ENCODE results near the gene NECAB3. TPM values are rescaled to one million over a fixed set of nuclear protein-coding genes. Genes with fewer than 3 reads are reported as not detected.

The NECAB3 gene
- total RNA-seq, 1 donor from 2014 or later, result 19.2 TPM

DNA sequence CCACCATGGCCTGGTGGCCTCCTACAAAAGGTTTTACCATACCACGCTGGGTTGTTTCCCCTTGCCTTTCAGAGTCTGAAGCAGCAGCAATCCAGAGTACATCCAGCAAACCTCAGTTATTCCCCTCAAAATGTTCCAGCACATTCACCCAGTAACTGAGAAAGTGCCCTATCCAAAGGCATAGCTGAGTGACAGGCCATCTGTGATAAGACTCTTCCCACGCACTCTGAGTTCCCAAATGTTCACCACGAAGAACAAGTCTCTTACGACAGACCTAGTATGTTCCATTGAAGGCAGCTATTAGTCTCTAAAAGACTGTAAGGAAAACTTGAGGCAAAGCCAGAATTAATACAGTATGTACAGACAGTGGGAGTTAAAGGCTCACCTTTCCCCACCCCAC is 43.7 kb downstream of the NECAB3 start:
- no peaks in the 10 kb centered on the region for H3K27me3 ChIP-seq
- no peak for DNase-seq (ENCODE audit: low spot score)
- no peak overlapping the region for H2AFZ ChIP-seq (replicated peaks)
- H3K36me3 ChIP-seq, result no peaks in the 10 kb centered on the region
- H3K27ac Mint-ChIP-seq, result no peak overlapping the region
- no peak for TF ChIP-seq EZH2phosphoT487 (IDR thresholded peaks at IDR 0.05)
- TF ChIP-seq, protein P1, sequence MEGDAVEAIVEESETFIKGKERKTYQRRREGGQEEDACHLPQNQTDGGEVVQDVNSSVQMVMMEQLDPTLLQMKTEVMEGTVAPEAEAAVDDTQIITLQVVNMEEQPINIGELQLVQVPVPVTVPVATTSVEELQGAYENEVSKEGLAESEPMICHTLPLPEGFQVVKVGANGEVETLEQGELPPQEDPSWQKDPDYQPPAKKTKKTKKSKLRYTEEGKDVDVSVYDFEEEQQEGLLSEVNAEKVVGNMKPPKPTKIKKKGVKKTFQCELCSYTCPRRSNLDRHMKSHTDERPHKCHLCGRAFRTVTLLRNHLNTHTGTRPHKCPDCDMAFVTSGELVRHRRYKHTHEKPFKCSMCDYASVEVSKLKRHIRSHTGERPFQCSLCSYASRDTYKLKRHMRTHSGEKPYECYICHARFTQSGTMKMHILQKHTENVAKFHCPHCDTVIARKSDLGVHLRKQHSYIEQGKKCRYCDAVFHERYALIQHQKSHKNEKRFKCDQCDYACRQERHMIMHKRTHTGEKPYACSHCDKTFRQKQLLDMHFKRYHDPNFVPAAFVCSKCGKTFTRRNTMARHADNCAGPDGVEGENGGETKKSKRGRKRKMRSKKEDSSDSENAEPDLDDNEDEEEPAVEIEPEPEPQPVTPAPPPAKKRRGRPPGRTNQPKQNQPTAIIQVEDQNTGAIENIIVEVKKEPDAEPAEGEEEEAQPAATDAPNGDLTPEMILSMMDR (IDR thresholded peaks at IDR 0.05), result no peak
- TF ChIP-seq EZH2 (IDR thresholded peaks at IDR 0.05), result no peak
- H3K36me3 Mint-ChIP-seq, result peaks cover 22% of the 10 kb centered on the region
- H3K27me3 Mint-ChIP-seq (ENCODE audit: insufficient read depth, low read depth), result peaks cover 4% of the 10 kb centered on the region
- H3K9me3 Mint-ChIP-seq, result no peaks in the 10 kb centered on the region
- H3K4me1 Mint-ChIP-seq, result no peaks in the 10 kb centered on the region
- no peak overlapping the region for H3K27ac ChIP-seq
- H3K9ac ChIP-seq, result no peak overlapping the region
- no peak overlapping the region for H3K4me2 ChIP-seq
- H3K4me3 ChIP-seq, result no peak overlapping the region
- H4K20me1 ChIP-seq (ENCODE audit: low read depth), result no peaks in the 10 kb centered on the region
- no peaks in the 10 kb centered on the region for H3K4me1 ChIP-seq
- no peaks in the 10 kb centered on the region for H3K79me2 ChIP-seq (ENCODE audit: low read depth)
- no peaks in the 10 kb centered on the region for H3F3A ChIP-seq (ENCODE audit: low read depth)
- no peaks in the 10 kb centered on the region for H3K9me3 ChIP-seq (ENCODE audit: low read depth)
- no peak overlapping the region for H3K4me3 Mint-ChIP-seq

DNA sequence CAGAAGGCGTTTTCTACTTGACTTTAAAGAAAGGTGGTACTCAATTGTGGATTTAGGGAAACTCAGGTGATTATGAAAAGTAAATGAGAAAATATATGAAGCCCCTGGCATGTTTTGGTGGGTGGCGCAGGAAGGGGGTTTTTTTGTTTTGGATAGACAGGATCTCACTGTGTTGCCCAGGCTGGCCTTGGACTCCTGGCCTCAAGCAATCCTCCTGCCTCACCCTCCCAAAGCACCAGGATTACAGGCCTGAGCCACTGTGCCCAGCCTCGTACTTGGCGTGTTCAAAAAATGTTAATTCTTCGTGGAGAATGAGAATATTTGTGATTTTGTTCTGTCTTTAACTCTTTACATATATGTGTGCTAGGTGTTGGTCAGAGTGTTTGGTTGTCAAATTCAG is 44.2 kb downstream of the NECAB3 start:
- H3K4me1 ChIP-seq, result no peaks in the 10 kb centered on the region
- no peaks in the 10 kb centered on the region for H3K9me3 ChIP-seq (ENCODE audit: low read depth)
- H2AFZ ChIP-seq (replicated peaks), result no peak overlapping the region
- Mint-ChIP-seq H3K9me3 (no peaks in the 10 kb centered on the region), H3K27ac (no peak overlapping the region), H3K4me1 (no peaks in the 10 kb centered on the region), H3K36me3 (peaks cover 25% of the 10 kb centered on the region), H3K27me3 (ENCODE audit: insufficient read depth, low read depth) (peaks cover 4% of the 10 kb centered on the region), H3K4me3 (no peak overlapping the region)
- H3K4me2 ChIP-seq, result no peak overlapping the region
- TF ChIP-seq EZH2phosphoT487 (IDR thresholded peaks at IDR 0.05), result no peak
- no peak for TF ChIP-seq EZH2 (IDR thresholded peaks at IDR 0.05)
- TF ChIP-seq, protein P1 (IDR thresholded peaks at IDR 0.05), result no peak
- H3K9ac ChIP-seq, result no peak overlapping the region
- H3K27ac ChIP-seq, result no peak overlapping the region
- no peaks in the 10 kb centered on the region for H3K27me3 ChIP-seq
- H3K4me3 ChIP-seq, result no peak overlapping the region
- H3F3A ChIP-seq (ENCODE audit: low read depth), result no peaks in the 10 kb centered on the region
- no peaks in the 10 kb centered on the region for H3K79me2 ChIP-seq (ENCODE audit: low read depth)
- no peaks in the 10 kb centered on the region for H3K36me3 ChIP-seq
- no peaks in the 10 kb centered on the region for H4K20me1 ChIP-seq (ENCODE audit: low read depth)
- DNase-seq (ENCODE audit: low spot score), result no peak

DNA sequence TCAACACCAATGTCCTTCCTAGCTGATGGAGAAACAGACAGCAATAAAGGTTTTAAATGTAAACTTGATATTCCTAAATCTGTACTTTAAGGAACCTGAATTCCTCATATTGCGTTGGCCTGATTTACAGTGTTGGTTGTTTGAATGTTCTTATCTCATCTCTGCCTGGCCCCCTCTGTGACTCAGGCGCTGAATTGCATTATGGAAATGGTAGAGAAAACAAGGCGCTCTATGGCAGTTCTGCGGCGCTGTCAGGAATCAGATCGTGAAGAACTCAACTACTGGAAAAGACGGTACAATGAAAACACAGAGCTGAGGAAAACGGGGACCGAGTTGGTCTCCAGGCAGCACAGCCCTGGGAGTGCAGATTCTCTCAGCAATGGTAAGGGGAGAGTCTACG is 44.7 kb downstream of the NECAB3 start:
- Histone ChIP-seq H4K20me1 (ENCODE audit: low read depth) (no peaks in the 10 kb centered on the region), H3K79me2 (ENCODE audit: low read depth) (no peaks in the 10 kb centered on the region), H3K27me3 (no peaks in the 10 kb centered on the region), H3K4me3 (no peak overlapping the region), H3F3A (ENCODE audit: low read depth) (no peaks in the 10 kb centered on the region), H3K9ac (no peak overlapping the region), H3K36me3 (no peaks in the 10 kb centered on the region), H3K4me1 (no peaks in the 10 kb centered on the region), H3K9me3 (ENCODE audit: low read depth) (no peaks in the 10 kb centered on the region), H3K27ac (no peak overlapping the region), H2AFZ (replicated peaks) (no peak overlapping the region), H3K4me2 (no peak overlapping the region)
- Mint-ChIP-seq H3K4me1 (no peaks in the 10 kb centered on the region), H3K27ac (no peak overlapping the region), H3K9me3 (no peaks in the 10 kb centered on the region), H3K27me3 (ENCODE audit: insufficient read depth, low read depth) (peaks cover 4% of the 10 kb centered on the region), H3K36me3 (peaks cover 26% of the 10 kb centered on the region), H3K4me3 (no peak overlapping the region)
- DNase-seq (ENCODE audit: low spot score), result no peak
- TF ChIP-seq, protein P1 (IDR thresholded peaks at IDR 0.05), result no peak
- TF ChIP-seq EZH2phosphoT487 (IDR thresholded peaks at IDR 0.05) (no peak), EZH2 (IDR thresholded peaks at IDR 0.05) (no peak)
